ENCODE measurements around the gene CTSS. TPM values are rescaled to one million over a fixed set of nuclear protein-coding genes. Genes with fewer than 3 reads are reported as not detected.
"Not testable (repeated sequence)": the region's sequence is repeated elsewhere in the genome, so short reads cannot be mapped to it uniquely, and the experiment has no call there.

The CTSS gene
- total RNA-seq, 4 donors from 2014 or later = 97.4 to 146 (median 133) TPM

DNA sequence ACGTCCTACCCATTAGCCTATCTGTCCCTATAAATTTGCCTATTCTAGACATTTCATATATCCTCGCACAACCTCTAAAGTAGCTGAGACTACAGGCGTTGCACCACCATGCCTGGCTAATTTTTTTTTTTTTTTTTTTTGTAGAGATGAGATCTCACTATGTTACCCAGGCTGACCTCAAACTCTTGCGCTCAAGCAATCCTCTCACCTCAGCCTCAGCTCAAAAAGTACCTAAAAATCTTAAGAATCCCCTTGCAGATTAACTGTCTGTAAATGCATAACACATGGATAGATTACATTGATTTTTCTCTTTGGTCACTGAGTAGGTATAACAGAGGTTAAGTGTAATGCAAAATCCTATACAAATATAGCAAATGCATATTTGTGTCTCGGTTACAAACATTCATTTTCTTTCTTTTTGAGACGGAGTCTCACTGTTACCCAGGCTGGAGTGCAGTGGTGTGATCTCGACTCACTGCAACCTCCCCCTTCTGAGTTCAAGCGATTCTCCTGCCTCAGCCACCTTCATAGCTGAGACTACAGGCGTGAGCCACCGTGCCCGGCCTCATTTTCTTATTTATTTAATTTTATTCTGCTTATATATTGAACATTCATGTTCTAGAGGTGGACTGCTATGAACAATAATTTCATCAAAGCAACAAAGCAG, 47.2 kb downstream of the CTSS start:
- no peaks in the 10 kb centered on the region for H3K4me1 ChIP-seq
- no peak for DNase-seq
- H3K9me3 ChIP-seq = no peaks in the 10 kb centered on the region
- H3K36me3 ChIP-seq = no peaks in the 10 kb centered on the region
- TF ChIP-seq POLR2A (IDR thresholded peaks at IDR 0.05) = no peak
- TF ChIP-seq, protein P1, sequence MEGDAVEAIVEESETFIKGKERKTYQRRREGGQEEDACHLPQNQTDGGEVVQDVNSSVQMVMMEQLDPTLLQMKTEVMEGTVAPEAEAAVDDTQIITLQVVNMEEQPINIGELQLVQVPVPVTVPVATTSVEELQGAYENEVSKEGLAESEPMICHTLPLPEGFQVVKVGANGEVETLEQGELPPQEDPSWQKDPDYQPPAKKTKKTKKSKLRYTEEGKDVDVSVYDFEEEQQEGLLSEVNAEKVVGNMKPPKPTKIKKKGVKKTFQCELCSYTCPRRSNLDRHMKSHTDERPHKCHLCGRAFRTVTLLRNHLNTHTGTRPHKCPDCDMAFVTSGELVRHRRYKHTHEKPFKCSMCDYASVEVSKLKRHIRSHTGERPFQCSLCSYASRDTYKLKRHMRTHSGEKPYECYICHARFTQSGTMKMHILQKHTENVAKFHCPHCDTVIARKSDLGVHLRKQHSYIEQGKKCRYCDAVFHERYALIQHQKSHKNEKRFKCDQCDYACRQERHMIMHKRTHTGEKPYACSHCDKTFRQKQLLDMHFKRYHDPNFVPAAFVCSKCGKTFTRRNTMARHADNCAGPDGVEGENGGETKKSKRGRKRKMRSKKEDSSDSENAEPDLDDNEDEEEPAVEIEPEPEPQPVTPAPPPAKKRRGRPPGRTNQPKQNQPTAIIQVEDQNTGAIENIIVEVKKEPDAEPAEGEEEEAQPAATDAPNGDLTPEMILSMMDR (IDR thresholded peaks at IDR 0.05) = no peak
- H3K27me3 ChIP-seq = no peaks in the 10 kb centered on the region
- no peak overlapping the region for H3K27ac ChIP-seq
- no peak overlapping the region for H3K4me3 ChIP-seq

- not testable (repeated sequence) for H3K4me3 ChIP-seq
Measured at GRCh38 chr1:150709031-150709430, 56.5 kb downstream of the CTSS start.

GRCh38 chr1:150708595-150708994, 57.0 kb downstream of the CTSS start:
- Histone ChIP-seq H3K9me3 (no peaks in the 10 kb centered on the region), H3K4me1 (no peaks in the 10 kb centered on the region), H3K27ac (no peak overlapping the region), H3K27me3 (no peaks in the 10 kb centered on the region), H3K4me3 (no peak overlapping the region), H3K36me3 (no peaks in the 10 kb centered on the region)
- DNase-seq = no peak
- TF ChIP-seq POLR2A (IDR thresholded peaks at IDR 0.05) = no peak
- TF ChIP-seq, protein P1 (IDR thresholded peaks at IDR 0.05) = no peak

More at GRCh38 chr1:150709031-150709430, 56.5 kb downstream of the CTSS start:
- H3K36me3 ChIP-seq, H3K9me3 ChIP-seq, H3K27ac ChIP-seq, DNase-seq, H3K4me1 ChIP-seq, H3K27me3 ChIP-seq: not testable (repeated sequence)

DNA sequence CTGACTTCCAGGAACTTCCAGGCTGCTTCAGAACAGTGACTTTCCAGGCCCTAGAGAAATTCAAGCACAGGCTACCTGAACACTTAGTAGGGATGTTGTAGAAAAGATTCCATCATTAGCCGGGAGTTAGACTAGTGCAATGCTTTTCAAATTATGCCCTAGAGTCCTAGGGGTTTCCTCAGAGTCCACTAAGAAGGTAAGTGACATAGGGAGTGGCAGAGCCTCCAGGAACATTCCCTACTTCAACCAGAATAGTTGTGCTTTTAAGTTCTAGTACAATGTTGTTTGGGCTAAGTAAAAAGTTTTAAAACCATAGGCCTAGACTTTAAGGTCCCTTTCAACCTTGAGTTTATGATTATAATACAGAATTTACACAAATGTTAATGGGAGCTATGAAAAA, 59.5 kb downstream of the CTSS start:
- TF ChIP-seq, protein P1 (IDR thresholded peaks at IDR 0.05) = no peak
- TF ChIP-seq POLR2A (IDR thresholded peaks at IDR 0.05) = no peak
- no peak for DNase-seq
- H3K27ac ChIP-seq = no peak overlapping the region
- H3K4me1 ChIP-seq = no peaks in the 10 kb centered on the region
- H3K9me3 ChIP-seq = no peaks in the 10 kb centered on the region
- no peaks in the 10 kb centered on the region for H3K27me3 ChIP-seq
- no peaks in the 10 kb centered on the region for H3K36me3 ChIP-seq
- H3K4me3 ChIP-seq = no peak overlapping the region

DNA sequence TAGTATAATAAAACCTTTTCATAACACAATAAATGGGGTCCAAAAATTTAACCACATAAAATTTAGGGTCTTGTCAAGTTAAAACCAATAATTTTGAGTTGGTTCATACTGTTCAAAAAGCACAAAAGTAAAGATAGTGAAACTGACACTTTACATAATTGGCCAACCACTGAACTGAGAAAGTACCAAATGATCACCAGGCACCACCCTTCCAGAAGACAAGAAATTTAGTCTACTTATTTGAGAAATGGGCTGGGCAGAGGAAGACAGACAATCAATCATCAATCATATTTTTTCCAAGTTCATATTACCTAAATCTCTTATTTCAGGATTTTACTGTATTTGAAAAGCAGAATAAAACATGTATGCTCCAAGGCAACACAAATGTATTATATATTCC, 62.2 kb downstream of the CTSS start:
- no peak for TF ChIP-seq POLR2A (IDR thresholded peaks at IDR 0.05)
- TF ChIP-seq, protein P1 (IDR thresholded peaks at IDR 0.05) = no peak
- no peak for DNase-seq

DNA sequence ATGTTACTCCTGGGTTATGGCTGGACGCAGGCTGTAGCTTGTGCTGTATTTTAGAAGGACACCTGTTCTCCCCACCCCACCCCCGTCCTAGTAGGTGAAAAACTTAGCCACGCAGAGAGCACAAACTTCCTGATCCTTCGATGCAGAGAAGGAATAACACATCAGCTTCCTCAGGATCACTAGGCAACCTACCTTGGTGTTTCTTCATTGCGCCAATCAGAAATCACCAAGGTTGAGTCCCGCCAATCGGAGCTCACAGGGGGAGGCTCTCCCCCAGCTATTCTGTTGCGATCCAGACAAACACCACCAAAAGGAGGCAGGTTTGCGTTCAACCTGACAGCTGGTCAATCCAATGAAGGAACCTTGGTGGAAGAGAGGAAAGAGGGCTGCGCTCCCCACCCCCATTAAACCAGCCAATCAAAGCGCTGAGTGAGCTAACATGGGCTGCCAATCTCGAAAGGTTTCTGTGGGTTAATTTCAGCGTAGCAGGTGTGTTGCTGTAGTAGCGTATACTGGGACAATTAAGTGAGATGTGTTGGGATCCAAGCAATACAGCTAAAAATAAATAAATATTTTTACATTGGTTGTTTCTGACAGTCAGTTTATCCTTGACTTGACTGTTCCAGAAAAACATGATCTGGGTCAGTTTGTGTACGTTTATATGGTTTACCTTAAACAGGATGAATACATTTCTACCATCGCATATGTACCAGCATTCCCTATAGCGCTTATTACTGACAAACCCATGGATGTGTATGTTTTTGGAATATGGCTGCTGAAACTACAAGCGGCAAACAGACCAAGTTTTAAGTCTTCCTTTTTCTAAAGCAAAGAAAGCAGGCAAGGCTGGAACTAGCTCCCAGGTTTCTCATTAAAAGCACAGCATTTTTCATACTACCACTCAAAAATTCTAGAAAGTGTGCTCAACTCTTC, 68.3 kb downstream of the CTSS start, which contains the start of gene GOLPH3L:
Gene GOLPH3L (minus strand): TSS at position 160 of the 933 bp plus-strand sequence. CDS start 2,316 bp downstream, outside the sequence.
- H3K27ac ChIP-seq = peak within 1 kb of the TSS; percentile 60 to 83 (median 69)
- H3K4me1 ChIP-seq = peaks cover 0 to 3% (median 0%) of the 10 kb centered on the region in 4 donors
- no peaks in the 10 kb centered on the region for H3K9me3 ChIP-seq
- TF ChIP-seq, protein P1 (IDR thresholded peaks at IDR 0.05) = peak in 3 of 6 experiments; percentile 9 to 18 (median 9)
- peak; percentile 82 to 84 for TF ChIP-seq POLR2A (IDR thresholded peaks at IDR 0.05)
- peak within 1 kb of the TSS; percentile 62 to 77 (median 62) for H3K4me3 ChIP-seq
- peaks cover 0 to 22% (median 0%) of the 10 kb centered on the region in 3 donors for H3K36me3 ChIP-seq
- no peaks in the 10 kb centered on the region for H3K27me3 ChIP-seq
- peak; percentile 90 to 97 (median 91) for DNase-seq

More for the DNA sequence above, 62.2 kb downstream of the CTSS start:
- no peaks in the 10 kb centered on the region for H3K27me3 ChIP-seq
- H3K27ac ChIP-seq = no peak overlapping the region
- H3K4me3 ChIP-seq = no peak overlapping the region
- H3K9me3 ChIP-seq = no peaks in the 10 kb centered on the region
- H3K4me1 ChIP-seq = no peaks in the 10 kb centered on the region
- no peaks in the 10 kb centered on the region for H3K36me3 ChIP-seq
